Kidney tubule cell (primary cell): ENCODE data around the gene CIAO2A.

Experiments
- DNase-seq: peaks from one replicate; pipeline ENCODE4 v3.0.0-alpha.2; 2018; ENCODE audit warnings: low spot score

The CIAO2A gene

GRCh38 chr15:64044300-64045100, 49.1 kb downstream of the CIAO2A start:
- DNase-seq, result no peak

GRCh38 chr15:64038878-64039610, 54.6 kb downstream of the CIAO2A start:
- DNase-seq, result no peak

GRCh38 chr15:64037966-64038365, 55.7 kb downstream of the CIAO2A start:
- no peak for DNase-seq

- DNase-seq, result no peak
These were observed 56.5 kb downstream of the CIAO2A start for GRCh38 chr15:64037116-64037515.

GRCh38 chr15:64035525-64035924, 58.1 kb downstream of the CIAO2A start:
- DNase-seq, result no peak

GRCh38 chr15:64034519-64034918, 59.1 kb downstream of the CIAO2A start:
- no peak for DNase-seq

GRCh38 chr15:64032329-64032728, 61.3 kb downstream of the CIAO2A start:
- no peak for DNase-seq

GRCh38 chr15:64030123-64030522, 63.5 kb downstream of the CIAO2A start:
- DNase-seq, result no peak

- DNase-seq, result no peak
These were observed 64.0 kb downstream of the CIAO2A start for GRCh38 chr15:64029633-64030032.

GRCh38 chr15:64029110-64029509, 64.5 kb downstream of the CIAO2A start:
- DNase-seq, result no peak

GRCh38 chr15:64026591-64026990, 67.0 kb downstream of the CIAO2A start:
- no peak for DNase-seq

- DNase-seq, result no peak
These were observed 69.2 kb downstream of the CIAO2A start for GRCh38 chr15:64024172-64025050.

- DNase-seq, result no peak
These were observed 70.4 kb downstream of the CIAO2A start for GRCh38 chr15:64023220-64023619.

GRCh38 chr15:64022571-64022970, 71.1 kb downstream of the CIAO2A start:
- no peak for DNase-seq
